ENCODE measurements around the gene KCNH4. TPM values are rescaled to one million over a fixed set of nuclear protein-coding genes. Genes with fewer than 3 reads are reported as not detected.
"Not testable (repeated sequence)": the region's sequence is repeated elsewhere in the genome, so short reads cannot be mapped to it uniquely, and the experiment has no call there.

KCNH4 gene
- total RNA-seq, 2 donors from 2014 or later: 0.51 TPM; not detected in 1

DNA sequence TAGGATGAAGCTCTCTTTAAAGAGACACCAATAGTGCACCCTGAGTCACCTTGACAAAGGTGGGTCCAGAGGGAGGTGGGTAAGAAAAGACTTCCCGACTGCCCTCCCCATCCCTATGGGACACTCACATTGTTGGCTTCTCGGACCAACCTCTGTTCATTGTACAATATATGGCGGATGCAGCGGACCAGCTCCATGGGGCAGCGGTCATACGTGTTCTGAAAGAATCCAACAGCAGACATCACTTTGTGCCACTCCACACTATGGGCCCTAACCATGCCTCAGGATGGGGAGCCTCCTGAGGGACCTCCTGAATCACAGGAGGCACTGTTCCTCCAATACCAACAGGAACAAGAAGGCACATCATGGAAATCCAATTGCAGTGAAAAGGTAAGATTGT is 43.7 kb upstream of the KCNH4 start:
- peaks cover 0 to 7% of the 10 kb centered on the region in 2 donors for H3K36me3 ChIP-seq
- H3K9me3 ChIP-seq: no peaks in the 10 kb centered on the region
- H3K27me3 ChIP-seq (replicated peaks; ENCODE audit: insufficient read depth): no peaks in the 10 kb centered on the region
- 96% methylated on average over 6 of the region's 6 CpGs for WGBS
- DNase-seq (ENCODE audit: low spot score): no peak
- TF ChIP-seq CTCF (IDR thresholded peaks at IDR 0.05) (no peak), POLR2AphosphoS5 (IDR thresholded peaks at IDR 0.05) (no peak), POLR2A (IDR thresholded peaks at IDR 0.05) (no peak)
- intact Hi-C loops (cut with DNase I): no loop called here
- no peaks in the 10 kb centered on the region for H3K4me1 ChIP-seq (replicated peaks)
- H3K27ac ChIP-seq: no peak overlapping the region
- no peak overlapping the region for H3K4me3 ChIP-seq

DNA sequence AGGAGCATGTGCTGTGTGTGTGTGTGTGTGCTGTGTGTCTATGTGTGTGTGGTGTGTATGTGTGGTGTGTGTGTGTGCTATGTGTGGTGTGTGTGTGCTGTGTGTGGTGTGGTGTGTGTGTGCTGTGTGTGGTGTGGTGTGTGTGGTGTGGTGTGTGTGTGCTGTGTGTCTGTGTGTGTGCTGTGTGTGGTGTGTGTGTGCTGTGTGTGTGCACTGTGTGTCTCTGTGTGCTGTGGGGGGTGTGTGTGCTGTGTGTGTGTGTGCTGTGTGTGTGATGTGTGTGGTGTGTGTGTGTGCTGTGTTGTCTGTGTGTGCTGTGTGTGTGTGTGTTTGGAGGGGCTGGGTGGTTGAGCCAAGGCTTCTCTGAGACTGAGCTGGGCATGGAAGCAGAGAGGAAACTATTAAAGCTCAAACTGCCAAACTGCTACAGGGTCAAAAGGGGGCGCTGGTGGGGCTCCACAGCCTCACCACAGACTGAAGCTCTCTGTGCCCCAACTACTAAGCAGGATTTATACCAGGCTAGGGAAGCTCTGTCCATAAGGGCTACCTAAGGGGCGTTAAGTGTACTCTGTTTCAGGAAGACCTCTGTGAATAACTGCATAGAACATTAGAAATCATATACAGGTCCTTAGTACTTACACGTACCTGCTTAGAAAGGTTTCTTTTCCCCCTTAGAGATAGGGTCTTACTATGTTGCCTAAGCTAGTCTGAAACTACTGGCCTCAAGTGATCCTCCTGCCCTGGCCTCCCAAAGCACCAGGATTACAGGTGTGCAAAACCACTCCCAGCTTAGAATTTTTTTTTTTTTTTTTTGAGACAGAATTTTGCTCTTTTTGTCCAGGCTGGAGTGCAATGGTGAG is 41.2 kb upstream of the KCNH4 start:
- intact Hi-C loops (cut with DNase I): no loop called here
- DNase-seq (ENCODE audit: low spot score): peak; percentile 22
- Histone ChIP-seq H3K9me3 (no peaks in the 10 kb centered on the region), H3K4me3 (no peak overlapping the region), H3K4me1 (replicated peaks) (no peaks in the 10 kb centered on the region), H3K27me3 (replicated peaks; ENCODE audit: insufficient read depth) (no peaks in the 10 kb centered on the region), H3K36me3 (peaks cover 0 to 7% of the 10 kb centered on the region in 2 donors), H3K27ac (no peak overlapping the region)
- WGBS: 55% methylated on average over 3 of the region's 3 CpGs
- TF ChIP-seq POLR2AphosphoS5 (IDR thresholded peaks at IDR 0.05) (no peak), POLR2A (IDR thresholded peaks at IDR 0.05) (no peak), CTCF (IDR thresholded peaks at IDR 0.05) (peak in 1 of 4 experiments; percentile 45)

DNA sequence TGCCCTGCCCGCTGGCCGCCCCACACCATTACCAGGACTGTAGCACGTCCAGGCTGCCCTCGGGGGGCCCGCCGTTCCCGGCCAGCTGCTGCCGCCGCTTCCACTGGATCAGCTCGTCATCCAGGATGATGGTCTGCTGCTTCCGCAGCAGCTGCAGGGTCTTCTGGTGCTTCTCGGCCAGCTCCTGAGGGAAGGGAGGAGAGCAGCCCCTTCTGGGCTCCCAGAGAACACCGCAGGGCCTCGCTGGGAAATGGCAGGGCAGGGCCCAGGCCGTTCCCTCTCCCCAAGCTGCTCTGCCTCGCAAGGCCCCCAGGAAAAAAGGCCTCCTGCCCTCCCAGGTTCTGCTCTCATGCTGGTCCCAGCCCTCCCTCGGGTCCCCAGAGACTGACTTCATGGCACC is 38.3 kb upstream of the KCNH4 start:
- H3K4me3 ChIP-seq; DNase-seq (ENCODE audit: low spot score); H3K27ac ChIP-seq; intact Hi-C loops (cut with DNase I); H3K36me3 ChIP-seq; H3K9me3 ChIP-seq; H3K27me3 ChIP-seq (replicated peaks; ENCODE audit: insufficient read depth); H3K4me1 ChIP-seq (replicated peaks): not testable (repeated sequence)
- no CpG with 5 or more reads among the region's 17 CpGs for whole genome bisulfite sequencing

- DNase-seq (ENCODE audit: low spot score): no peak
- Histone ChIP-seq H3K4me3 (no peak overlapping the region), H3K27ac (no peak overlapping the region), H3K9me3 (no peaks in the 10 kb centered on the region), H3K27me3 (replicated peaks; ENCODE audit: insufficient read depth) (no peaks in the 10 kb centered on the region), H3K36me3 (no peaks in the 10 kb centered on the region), H3K4me1 (replicated peaks) (no peaks in the 10 kb centered on the region)
- intact Hi-C loops (cut with DNase I): no loop called here
- TF ChIP-seq POLR2AphosphoS5 (IDR thresholded peaks at IDR 0.05) (no peak), POLR2A (IDR thresholded peaks at IDR 0.05) (no peak), CTCF (IDR thresholded peaks at IDR 0.05) (no peak)
- 76% methylated on average over 2 of the region's 2 CpGs for WGBS
Measured at GRCh38 chr17:42214156-42214555, 33.2 kb upstream of the KCNH4 start.

DNA sequence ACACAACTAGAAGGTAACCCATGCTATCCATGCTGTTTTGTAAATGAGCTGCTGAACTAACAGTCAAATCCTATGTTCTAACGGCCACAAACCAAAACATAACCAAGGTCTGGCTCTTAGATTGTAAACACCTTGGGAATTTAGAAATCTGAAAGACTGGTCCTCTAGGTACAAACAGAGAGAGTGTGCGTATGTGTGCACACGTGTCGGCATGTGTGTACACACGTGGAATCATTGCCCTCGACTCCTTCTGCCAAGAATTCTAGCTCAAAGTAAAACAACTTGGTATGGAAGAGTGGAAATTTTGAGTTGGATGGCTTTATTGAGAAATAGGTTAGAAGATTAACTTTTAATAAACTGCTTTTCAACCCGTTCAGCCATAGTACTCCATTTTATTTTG is 31.4 kb upstream of the KCNH4 start:
- no peak for TF ChIP-seq POLR2AphosphoS5 (IDR thresholded peaks at IDR 0.05)
- TF ChIP-seq CTCF (IDR thresholded peaks at IDR 0.05): no peak
- no peak for TF ChIP-seq POLR2A (IDR thresholded peaks at IDR 0.05)
- intact Hi-C loops (cut with DNase I): no loop called here
- DNase-seq (ENCODE audit: low spot score): no peak
- WGBS: 59% methylated on average over 7 of the region's 7 CpGs
- no peaks in the 10 kb centered on the region for H3K9me3 ChIP-seq
- H3K36me3 ChIP-seq: no peaks in the 10 kb centered on the region
- H3K4me1 ChIP-seq (replicated peaks): no peaks in the 10 kb centered on the region
- H3K27ac ChIP-seq: no peak overlapping the region
- no peaks in the 10 kb centered on the region for H3K27me3 ChIP-seq (replicated peaks; ENCODE audit: insufficient read depth)
- no peak overlapping the region for H3K4me3 ChIP-seq
